ENCODE results near the gene TREML1.

TREML1 gene

DNA sequence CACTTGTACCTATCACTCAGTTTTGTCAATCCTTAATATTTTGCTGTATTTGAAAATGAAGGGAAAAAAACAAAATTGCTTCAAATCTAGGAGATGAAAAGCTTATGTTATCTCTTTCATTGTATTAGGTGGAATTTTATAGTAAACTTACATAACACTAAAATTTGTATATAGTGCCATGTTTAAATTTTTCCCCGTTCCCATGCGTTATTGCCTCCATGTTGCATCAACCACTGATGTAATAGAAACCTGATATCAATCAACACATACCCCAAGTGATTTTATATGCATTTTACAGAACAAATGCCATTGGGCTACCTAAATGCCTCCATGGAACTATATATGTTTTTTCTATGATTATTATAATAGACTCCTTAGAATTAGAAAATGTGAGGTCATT lies 23.5 kb upstream of the TREML1 start:
- no peak overlapping the region for H3K4me3 ChIP-seq (ENCODE audit: low read depth, low read length)
- no peak for DNase-seq (ENCODE audit: low read depth)
- TF ChIP-seq, protein P1, sequence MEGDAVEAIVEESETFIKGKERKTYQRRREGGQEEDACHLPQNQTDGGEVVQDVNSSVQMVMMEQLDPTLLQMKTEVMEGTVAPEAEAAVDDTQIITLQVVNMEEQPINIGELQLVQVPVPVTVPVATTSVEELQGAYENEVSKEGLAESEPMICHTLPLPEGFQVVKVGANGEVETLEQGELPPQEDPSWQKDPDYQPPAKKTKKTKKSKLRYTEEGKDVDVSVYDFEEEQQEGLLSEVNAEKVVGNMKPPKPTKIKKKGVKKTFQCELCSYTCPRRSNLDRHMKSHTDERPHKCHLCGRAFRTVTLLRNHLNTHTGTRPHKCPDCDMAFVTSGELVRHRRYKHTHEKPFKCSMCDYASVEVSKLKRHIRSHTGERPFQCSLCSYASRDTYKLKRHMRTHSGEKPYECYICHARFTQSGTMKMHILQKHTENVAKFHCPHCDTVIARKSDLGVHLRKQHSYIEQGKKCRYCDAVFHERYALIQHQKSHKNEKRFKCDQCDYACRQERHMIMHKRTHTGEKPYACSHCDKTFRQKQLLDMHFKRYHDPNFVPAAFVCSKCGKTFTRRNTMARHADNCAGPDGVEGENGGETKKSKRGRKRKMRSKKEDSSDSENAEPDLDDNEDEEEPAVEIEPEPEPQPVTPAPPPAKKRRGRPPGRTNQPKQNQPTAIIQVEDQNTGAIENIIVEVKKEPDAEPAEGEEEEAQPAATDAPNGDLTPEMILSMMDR (conservative IDR thresholded peaks at IDR 0.05; ENCODE audit: low read depth, low read length), result no peak

DNA sequence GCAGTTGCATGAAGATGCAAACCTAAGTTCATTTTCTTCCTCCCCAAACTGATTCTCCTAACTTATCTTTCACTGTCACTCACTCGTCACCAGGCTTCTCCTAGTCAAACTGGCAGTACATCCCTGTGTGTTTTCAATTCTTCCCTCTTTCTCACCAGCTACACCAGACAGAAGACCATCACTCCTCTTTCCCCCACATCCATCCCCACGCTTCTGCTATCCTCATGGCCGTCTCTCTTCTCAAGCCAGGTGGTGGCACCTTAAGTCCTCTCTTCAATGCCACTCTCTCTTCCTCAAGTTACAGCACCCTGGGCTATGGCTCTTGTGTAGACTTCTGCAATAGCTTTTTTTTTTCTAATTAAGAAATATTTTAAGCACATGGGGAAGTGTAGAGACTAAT lies 23.1 kb upstream of the TREML1 start:
- DNase-seq (ENCODE audit: low read depth), result no peak
- TF ChIP-seq, protein P1 (conservative IDR thresholded peaks at IDR 0.05; ENCODE audit: low read depth, low read length), result no peak
- no peak overlapping the region for H3K4me3 ChIP-seq (ENCODE audit: low read depth, low read length)

DNA sequence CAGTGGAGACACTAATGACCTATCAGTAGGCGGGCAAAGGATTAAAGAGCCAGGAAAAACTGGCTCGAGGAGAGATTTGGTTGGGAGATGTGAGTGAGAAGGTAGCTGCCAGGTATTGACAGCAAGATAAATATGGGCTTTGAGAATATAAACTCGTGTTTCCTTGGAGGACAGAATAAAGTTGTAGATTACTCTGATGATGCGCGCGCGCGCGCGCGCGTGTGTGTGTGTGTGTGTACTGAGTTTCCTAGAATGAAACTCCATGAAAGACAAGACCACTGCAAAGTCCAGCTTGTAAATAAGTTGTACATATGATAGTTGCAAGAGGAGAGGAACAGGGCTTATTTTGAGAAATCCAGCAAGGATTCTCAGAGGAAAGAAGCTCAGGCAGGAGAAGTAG lies 22.0 kb upstream of the TREML1 start:
- H3K4me3 ChIP-seq (ENCODE audit: low read depth, low read length), result no peak overlapping the region
- TF ChIP-seq, protein P1 (conservative IDR thresholded peaks at IDR 0.05; ENCODE audit: low read depth, low read length), result no peak
- no peak for DNase-seq (ENCODE audit: low read depth)

DNA sequence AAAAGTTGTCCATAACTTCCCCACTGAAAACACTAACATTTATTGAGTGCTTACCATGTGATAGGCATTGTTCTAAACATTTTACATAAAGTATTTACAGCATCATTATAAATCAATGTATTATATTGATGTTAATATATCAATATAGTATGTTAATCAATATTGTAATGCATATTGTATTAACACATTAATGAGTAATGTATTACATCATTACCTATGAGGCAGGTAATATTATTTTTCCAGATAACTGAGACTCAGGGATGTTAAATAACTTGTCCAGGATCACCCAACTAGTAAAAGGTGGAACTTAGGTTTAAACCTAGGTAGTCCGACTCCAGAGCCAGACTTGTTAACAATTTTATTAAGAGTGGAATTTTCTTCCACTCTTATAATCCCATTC lies 20.9 kb upstream of the TREML1 start:
- TF ChIP-seq, protein P1 (conservative IDR thresholded peaks at IDR 0.05; ENCODE audit: low read depth, low read length), result no peak
- DNase-seq (ENCODE audit: low read depth), result no peak
- no peak overlapping the region for H3K4me3 ChIP-seq (ENCODE audit: low read depth, low read length)

DNA sequence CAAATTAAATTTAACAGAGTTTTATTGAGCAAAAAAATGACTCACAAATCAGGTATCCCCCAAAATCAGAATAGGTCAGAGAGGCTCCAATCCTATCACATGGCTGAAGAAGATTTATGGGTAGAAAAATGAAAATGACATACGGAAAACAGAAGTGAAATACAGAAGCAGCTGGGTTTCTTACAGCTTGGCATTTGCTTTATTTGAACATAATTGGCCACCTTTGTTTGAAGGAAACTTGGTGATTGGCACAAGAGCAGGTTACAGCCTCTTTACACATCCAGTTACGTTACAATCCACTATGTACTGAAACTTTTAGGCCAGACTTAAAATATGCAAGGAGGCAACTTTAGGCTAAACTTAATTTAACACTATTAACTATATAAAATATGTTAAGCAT lies 20.5 kb upstream of the TREML1 start:
- no peak overlapping the region for H3K4me3 ChIP-seq (ENCODE audit: low read depth, low read length)
- TF ChIP-seq, protein P1 (conservative IDR thresholded peaks at IDR 0.05; ENCODE audit: low read depth, low read length), result no peak
- no peak for DNase-seq (ENCODE audit: low read depth)

DNA sequence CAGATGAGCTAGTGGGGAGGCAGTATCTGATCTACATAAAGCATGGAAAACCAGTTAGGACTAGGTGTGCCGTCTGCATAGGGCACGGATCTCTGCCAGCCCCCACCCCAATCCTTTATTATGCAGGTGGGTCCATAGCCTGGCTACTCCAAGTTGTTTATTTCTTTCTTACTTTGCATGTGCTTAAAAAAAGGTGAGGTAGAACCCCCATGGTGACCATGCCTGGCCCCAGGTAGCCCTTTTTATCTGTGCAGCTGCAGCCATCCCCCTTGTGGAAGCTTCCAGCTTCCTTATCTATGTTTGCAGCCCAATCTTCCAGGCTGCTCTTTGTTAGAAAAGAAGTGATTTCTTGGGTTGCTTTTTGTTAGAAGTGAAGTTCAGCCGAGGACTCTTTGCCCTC lies 17.8 kb upstream of the TREML1 start:
- no peak overlapping the region for H3K4me3 ChIP-seq (ENCODE audit: low read depth, low read length)
- DNase-seq (ENCODE audit: low read depth), result no peak
- TF ChIP-seq, protein P1 (conservative IDR thresholded peaks at IDR 0.05; ENCODE audit: low read depth, low read length), result no peak

DNA sequence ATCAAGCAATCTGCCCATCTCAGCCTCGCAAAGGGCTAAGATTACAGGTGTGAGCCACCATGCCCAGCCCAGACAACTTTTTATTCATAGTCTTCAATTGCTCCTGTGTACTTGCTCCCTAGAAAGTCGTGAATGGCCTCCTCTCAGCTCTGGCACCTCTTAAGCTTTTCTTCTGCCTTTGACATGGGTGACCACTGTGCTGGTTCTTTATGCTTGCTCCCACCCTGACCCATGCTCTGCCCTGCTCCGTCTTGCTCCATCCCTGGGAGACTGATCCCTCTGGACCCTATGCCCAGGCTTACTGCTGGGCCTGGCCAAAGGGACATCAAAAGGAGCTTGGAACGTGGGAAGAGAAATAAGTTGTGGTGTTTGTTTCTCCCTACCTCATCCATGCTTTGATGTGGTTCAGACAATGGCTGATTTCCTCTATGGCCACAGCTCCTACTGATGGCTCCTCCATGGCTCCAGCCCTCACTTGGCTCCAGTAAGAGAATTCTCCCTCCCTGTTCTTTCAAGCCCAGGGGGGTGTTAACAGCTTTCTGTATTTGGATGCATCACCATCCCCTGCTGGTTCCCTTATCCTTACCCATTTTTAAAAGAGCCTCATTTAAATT lies 16.5 kb upstream of the TREML1 start:
- H3K4me3 ChIP-seq (ENCODE audit: low read depth, low read length), result no peak overlapping the region
- TF ChIP-seq, protein P1 (conservative IDR thresholded peaks at IDR 0.05; ENCODE audit: low read depth, low read length), result no peak
- no peak for DNase-seq (ENCODE audit: low read depth)

Measured in choroid plexus epithelial cell (primary cell).